Tibial nerve (tissue), 4 donors: ENCODE measurements around the gene SH3RF2.

Experiments used
- EP300 ChIP-seq, 2 donors: sonication (generic); formaldehyde crosslinking; IDR thresholded peaks; one replicate each; pipeline ENCODE4 v1.6.1; 2017; ENCODE audit warnings: antibody characterized with exemption in 2 of 2, mild to moderate bottlenecking in 1 of 2
- POLR2A ChIP-seq, 2 donors: fragments of 450-650 bp; IDR thresholded peaks; one replicate each; pipeline ENCODE4 v1.6.1; 2017; ENCODE audit warnings: antibody characterized with exemption in 2 of 2, mild to moderate bottlenecking in 2 of 2, moderate library complexity in 2 of 2
- TF ChIP-seq, protein P1 (sequence below), 5 experiments: fragments of 200-600 bp in 3 of 5; fragments of 450-650 bp in 2 of 5; sonication (generic) in 3 of 5; IDR thresholded peaks; one replicate each; pipeline ENCODE4 v1.5.1; 2016 to 2019; ENCODE audit warnings: antibody characterized with exemption in 5 of 5, mild to moderate bottlenecking in 3 of 5, moderate library complexity in 2 of 5

DNA sequence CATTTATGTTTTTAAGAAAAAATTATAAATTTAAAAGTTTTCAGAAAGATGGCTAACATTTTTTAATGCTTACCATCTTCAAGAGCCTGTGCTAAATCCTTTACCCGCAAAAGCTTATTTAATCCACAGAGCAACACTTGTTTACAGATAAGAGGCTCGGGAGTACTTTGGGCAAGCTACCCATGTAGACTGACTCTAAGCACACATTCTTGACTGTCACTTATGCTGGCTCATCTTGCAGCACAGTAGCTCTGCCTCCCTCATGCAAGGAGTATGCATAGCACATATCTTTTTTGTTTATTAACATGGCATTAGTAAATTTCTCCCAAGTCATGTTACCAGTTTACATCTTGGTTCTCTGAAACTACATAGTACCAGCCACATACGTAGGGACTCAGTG is 14.7 kb downstream of the SH3RF2 start:
- no peak for TF ChIP-seq POLR2A (IDR thresholded peaks at IDR 0.05)
- TF ChIP-seq, protein P1, sequence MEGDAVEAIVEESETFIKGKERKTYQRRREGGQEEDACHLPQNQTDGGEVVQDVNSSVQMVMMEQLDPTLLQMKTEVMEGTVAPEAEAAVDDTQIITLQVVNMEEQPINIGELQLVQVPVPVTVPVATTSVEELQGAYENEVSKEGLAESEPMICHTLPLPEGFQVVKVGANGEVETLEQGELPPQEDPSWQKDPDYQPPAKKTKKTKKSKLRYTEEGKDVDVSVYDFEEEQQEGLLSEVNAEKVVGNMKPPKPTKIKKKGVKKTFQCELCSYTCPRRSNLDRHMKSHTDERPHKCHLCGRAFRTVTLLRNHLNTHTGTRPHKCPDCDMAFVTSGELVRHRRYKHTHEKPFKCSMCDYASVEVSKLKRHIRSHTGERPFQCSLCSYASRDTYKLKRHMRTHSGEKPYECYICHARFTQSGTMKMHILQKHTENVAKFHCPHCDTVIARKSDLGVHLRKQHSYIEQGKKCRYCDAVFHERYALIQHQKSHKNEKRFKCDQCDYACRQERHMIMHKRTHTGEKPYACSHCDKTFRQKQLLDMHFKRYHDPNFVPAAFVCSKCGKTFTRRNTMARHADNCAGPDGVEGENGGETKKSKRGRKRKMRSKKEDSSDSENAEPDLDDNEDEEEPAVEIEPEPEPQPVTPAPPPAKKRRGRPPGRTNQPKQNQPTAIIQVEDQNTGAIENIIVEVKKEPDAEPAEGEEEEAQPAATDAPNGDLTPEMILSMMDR (IDR thresholded peaks at IDR 0.05): no peak
- TF ChIP-seq EP300 (IDR thresholded peaks at IDR 0.05): no peak
